Testis (tissue), 2 donors: ENCODE results near the gene IQSEC1.

ENCODE experiments used
- CTCF ChIP-seq, 3 experiments: fragments of 450-650 bp in 2 of 3; fragments of 200-600 bp in 1 of 3; sonication (generic) in 1 of 3; IDR thresholded peaks; one replicate each; pipeline ENCODE4 v1.5.1; 2016 to 2019; ENCODE audit warnings: antibody characterized with exemption in 3 of 3, mild to moderate bottlenecking in 2 of 3, moderate library complexity in 1 of 3
- POLR2A ChIP-seq: fragments of 450-650 bp; IDR thresholded peaks from one replicate; pipeline ENCODE4 v1.6.1; 2017; ENCODE audit warnings: antibody characterized with exemption, mild to moderate bottlenecking, moderate library complexity

GRCh38 chr3:13062647-13063046 lies 10.6 kb downstream of the IQSEC1 start:
- TF ChIP-seq CTCF (IDR thresholded peaks at IDR 0.05): no peak
- TF ChIP-seq POLR2A: no peak
